Bronchial epithelial cell (primary cell): ENCODE data around the gene ANO3. TPM values are rescaled to one million over a fixed set of nuclear protein-coding genes. Genes with fewer than 3 reads are reported as not detected.

Experiments
- DNase-seq: peaks from one replicate; pipeline ENCODE4 v3.0.0-alpha.2; 2010; ENCODE audit warnings: low read depth
- FAIRE-seq: peaks from 2 replicates; lab custom pipeline; 2011; peaks lifted over from hg19 to GRCh38; lab: Jason Lieb, UNC
- H3K27me3 ChIP-seq: 2 replicates; pipeline ENCODE4 v1.5.1; 2011; ENCODE audit warnings: low read length; ENCODE audit not compliant: control insufficient read depth, insufficient read depth
- H3K36me3 ChIP-seq: 2 replicates; pipeline ENCODE4 v1.5.1; 2011; ENCODE audit warnings: low read length; ENCODE audit not compliant: control insufficient read depth, insufficient read depth
- H3K4me3 ChIP-seq: 2 replicates; pipeline ENCODE4 v1.5.1; 2011; ENCODE audit warnings: mild to moderate bottlenecking, low read depth, low read length, control low read depth
- total RNA-seq: library from RNA; depleted of rRNA; stranded (reverse); fragments of >200 nt; gene quantifications from 2 replicates; pipeline ENCODE4 v1.2.1, GENCODE V29; 2014
- TF ChIP-seq, protein P1 (sequence below): IDR thresholded peaks from 2 replicates; pipeline ENCODE4 v1.5.1; 2011; ENCODE audit warnings: mild to moderate bottlenecking, moderate library complexity, low read length, control low read depth, inconsistent platforms; ENCODE audit not compliant: insufficient read depth, severe bottlenecking

The ANO3 gene
- total RNA-seq, 1 donor from 2014 or later = under 0.01 TPM

- no peaks in the 10 kb centered on the region for H3K36me3 ChIP-seq
These were observed 175.3 kb downstream of the ANO3 start for GRCh38 chr11:26507229-26507628.

DNA sequence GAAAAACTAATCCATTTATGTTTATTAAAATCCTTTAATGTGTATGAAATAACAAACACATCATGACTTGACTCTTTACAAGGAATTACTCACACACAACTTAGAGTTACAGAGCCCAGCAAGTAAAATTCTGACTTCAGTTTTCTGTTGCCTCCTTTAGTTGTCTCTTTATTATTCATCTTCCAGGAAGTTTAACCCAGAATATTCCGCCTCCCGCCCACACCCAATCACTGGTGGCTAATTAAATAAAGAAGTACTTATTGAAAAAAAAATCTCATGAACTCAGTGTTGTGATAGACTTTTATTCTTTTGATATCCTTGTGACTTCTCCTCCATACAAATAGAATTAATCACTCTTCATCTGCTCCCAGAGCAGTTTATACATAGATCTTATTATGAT lies 178.2 kb downstream of the ANO3 start:
- FAIRE-seq (no peak), DNase-seq (no peak)
- Histone ChIP-seq H3K27me3 (no peaks in the 10 kb centered on the region), H3K4me3 (no peak overlapping the region), H3K36me3 (no peaks in the 10 kb centered on the region)
- TF ChIP-seq, protein P1, sequence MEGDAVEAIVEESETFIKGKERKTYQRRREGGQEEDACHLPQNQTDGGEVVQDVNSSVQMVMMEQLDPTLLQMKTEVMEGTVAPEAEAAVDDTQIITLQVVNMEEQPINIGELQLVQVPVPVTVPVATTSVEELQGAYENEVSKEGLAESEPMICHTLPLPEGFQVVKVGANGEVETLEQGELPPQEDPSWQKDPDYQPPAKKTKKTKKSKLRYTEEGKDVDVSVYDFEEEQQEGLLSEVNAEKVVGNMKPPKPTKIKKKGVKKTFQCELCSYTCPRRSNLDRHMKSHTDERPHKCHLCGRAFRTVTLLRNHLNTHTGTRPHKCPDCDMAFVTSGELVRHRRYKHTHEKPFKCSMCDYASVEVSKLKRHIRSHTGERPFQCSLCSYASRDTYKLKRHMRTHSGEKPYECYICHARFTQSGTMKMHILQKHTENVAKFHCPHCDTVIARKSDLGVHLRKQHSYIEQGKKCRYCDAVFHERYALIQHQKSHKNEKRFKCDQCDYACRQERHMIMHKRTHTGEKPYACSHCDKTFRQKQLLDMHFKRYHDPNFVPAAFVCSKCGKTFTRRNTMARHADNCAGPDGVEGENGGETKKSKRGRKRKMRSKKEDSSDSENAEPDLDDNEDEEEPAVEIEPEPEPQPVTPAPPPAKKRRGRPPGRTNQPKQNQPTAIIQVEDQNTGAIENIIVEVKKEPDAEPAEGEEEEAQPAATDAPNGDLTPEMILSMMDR = no peak

More at GRCh38 chr11:26507229-26507628, 175.3 kb downstream of the ANO3 start:
- DNase-seq (no peak), FAIRE-seq (no peak)
- Histone ChIP-seq H3K4me3 (no peak overlapping the region), H3K27me3 (no peaks in the 10 kb centered on the region)
- TF ChIP-seq, protein P1 = no peak

DNA sequence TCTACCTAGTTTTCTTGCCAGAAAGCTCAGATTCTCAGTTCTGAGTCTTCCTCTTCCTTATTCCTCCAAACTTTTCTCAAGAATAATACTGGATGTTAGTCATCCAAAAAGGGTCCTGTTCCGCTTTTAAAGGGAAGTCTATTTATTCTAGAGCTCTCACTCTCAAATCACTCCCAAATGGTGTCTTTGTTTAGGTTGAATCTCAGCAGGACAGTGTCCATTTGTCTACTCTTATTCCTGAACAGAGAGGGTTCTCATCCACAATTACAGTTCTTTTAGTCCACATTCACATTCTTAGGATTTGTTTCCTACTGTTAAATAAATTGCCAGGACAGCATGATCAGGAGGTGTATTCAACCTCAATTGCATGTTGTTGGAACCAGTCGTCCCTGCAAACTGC lies 178.8 kb downstream of the ANO3 start:
- FAIRE-seq (no peak), DNase-seq (no peak)
- H3K27me3 ChIP-seq = no peaks in the 10 kb centered on the region
- no peak overlapping the region for H3K4me3 ChIP-seq
- TF ChIP-seq, protein P1 = no peak
- H3K36me3 ChIP-seq = no peaks in the 10 kb centered on the region

- H3K4me3 ChIP-seq = no peak overlapping the region
- TF ChIP-seq, protein P1 = no peak
- no peaks in the 10 kb centered on the region for H3K36me3 ChIP-seq
- DNase-seq = no peak
- H3K27me3 ChIP-seq = no peaks in the 10 kb centered on the region
- no peak for FAIRE-seq
These were observed 180.3 kb downstream of the ANO3 start for GRCh38 chr11:26512196-26512595.

DNA sequence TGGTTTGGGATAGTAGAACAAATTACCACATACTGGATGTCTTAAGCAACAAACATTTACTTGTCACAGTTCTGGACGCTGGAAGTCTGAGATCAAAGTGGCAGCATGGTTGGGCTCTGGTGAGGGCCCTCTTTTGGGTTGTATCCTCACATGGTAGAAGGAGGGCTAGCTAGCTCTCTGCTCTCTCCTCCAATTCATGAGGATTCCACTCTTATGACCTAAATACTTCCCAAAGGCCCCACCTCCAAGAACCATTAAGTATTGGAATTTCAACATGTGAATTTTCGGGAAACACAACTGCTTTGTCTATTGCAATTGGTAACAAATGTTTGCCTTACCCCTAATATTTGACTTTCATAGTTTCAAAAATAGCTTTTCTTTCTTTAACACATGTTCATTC lies 187.5 kb downstream of the ANO3 start:
- no peak overlapping the region for H3K4me3 ChIP-seq
- no peak for DNase-seq
- no peaks in the 10 kb centered on the region for H3K36me3 ChIP-seq
- TF ChIP-seq, protein P1 = no peak
- no peaks in the 10 kb centered on the region for H3K27me3 ChIP-seq
- FAIRE-seq = no peak

- Histone ChIP-seq H3K27me3 (no peaks in the 10 kb centered on the region), H3K36me3 (no peaks in the 10 kb centered on the region), H3K4me3 (no peak overlapping the region)
- peak; percentile 63 for DNase-seq
- TF ChIP-seq, protein P1 = peak; percentile 59
- no peak for FAIRE-seq
These were observed 191.1 kb downstream of the ANO3 start for GRCh38 chr11:26522912-26523610.
